K562 (cell line): ENCODE data around the gene SERPINF2. TPM values are rescaled to one million over a fixed set of nuclear protein-coding genes. Genes with fewer than 3 reads are reported as not detected.

ENCODE experiments used
- ATAC-seq: fragments of 200-7000 bp; cut with Tn5 transposase; 3 replicates; pipeline ENCODE4 v1.9.1; 2020; ENCODE audit warnings: moderate library complexity
- BruUV-seq: library from RNA; stranded (reverse); fragments of 400-500 nt; replicated peaks from 2 replicates; lab custom pipeline; 2021; lab: Mats Ljungman, UMichigan
- CTCF ChIA-PET: fragments of 300-600 bp; formaldehyde crosslinking; extraction: SDS; loops from one replicate; lab custom pipeline; 2021; ENCODE audit warnings: low intra/inter-chr PET ratio; lab: Yijun Ruan, JAX
- POLR2A ChIA-PET: fragments of 300-600, 350-650 bp; sonication (Branson Sonifier 250); formaldehyde crosslinking; extraction: SDS; loops from one replicate; lab custom pipeline; 2021; ENCODE audit warnings: antibody characterized with exemption, inconsistent platforms; lab: Yijun Ruan, JAX
- DNase-seq, 4 experiments: peaks; one replicate each; pipeline versions ENCODE4 v3.0.0 to v3.0.0-alpha.2; 2011 to 2018; ENCODE audit warnings: low spot score in 3 of 4, mixed read lengths in 3 of 4; ENCODE audit errors: extremely low read depth in 1 of 4
- FAIRE-seq: peaks from 2 replicates; lab custom pipeline; 2011; peaks lifted over from hg19 to GRCh38; lab: Jason Lieb, UNC
- H2AFZ ChIP-seq: 2 replicates; pipeline ENCODE4 v1.6.0; 2011; ENCODE audit warnings: low read depth, low read length, control low read depth, inconsistent platforms
- H3K27ac ChIP-seq: fragments of 200-600 bp; 3 replicates; pipeline ENCODE4 v1.8.0; 2011; ENCODE audit warnings: low read depth, mild to moderate bottlenecking, control low read depth, inconsistent platforms, low read length, moderate library complexity, mixed read lengths; ENCODE audit errors: extremely low read depth
- H3K27me3 ChIP-seq, 2 experiments: fragments of 300-600 bp in 1 of 2; 2 replicates in 1 of 2; 3 replicates in 1 of 2; pipeline versions ENCODE4 v1.6.0 to v1.8.0; 2011; ENCODE audit warnings: inconsistent platforms in 2 of 2, low read length in 2 of 2, mild to moderate bottlenecking in 1 of 2, mixed read lengths in 1 of 2, moderate library complexity in 1 of 2; ENCODE audit not compliant: control insufficient read depth in 2 of 2, insufficient read depth in 2 of 2
- H3K36me3 ChIP-seq: fragments of 300-600 bp; 3 replicates; pipeline ENCODE4 v1.8.0; 2011; ENCODE audit warnings: mild to moderate bottlenecking, low read length, inconsistent platforms; ENCODE audit not compliant: control insufficient read depth, insufficient read depth
- H3K4me1 ChIP-seq, 2 experiments: fragments of 200-600 bp in 1 of 2; replicated peaks in 1 of 2; 2 replicates in 1 of 2; 3 replicates in 1 of 2; pipeline versions ENCODE4 v1.5.1 to v1.8.0; 2011; ENCODE audit warnings: inconsistent platforms in 2 of 2, low read length in 2 of 2, mild to moderate bottlenecking in 1 of 2, mixed read lengths in 1 of 2, moderate library complexity in 1 of 2; ENCODE audit not compliant: control insufficient read depth in 2 of 2, insufficient read depth in 2 of 2
- H3K4me2 ChIP-seq: 2 replicates; pipeline ENCODE4 v1.6.1; 2011; ENCODE audit warnings: low read length, control low read depth, inconsistent platforms, mixed read lengths; ENCODE audit not compliant: insufficient read depth
- H3K4me3 ChIP-seq: fragments of 200-600 bp; sonication (generic), shearing (Covaris generic); 2 replicates; pipeline ENCODE4 v1.5.1; 2016; ENCODE audit warnings: control low read depth, inconsistent platforms
- H3K79me2 ChIP-seq: fragments of 200-600 bp; 3 replicates; pipeline ENCODE4 v1.8.0; 2011; ENCODE audit warnings: low read length, inconsistent platforms; ENCODE audit not compliant: control insufficient read depth, insufficient read depth
- H3K9ac ChIP-seq, 2 experiments: 2 replicates each; pipeline versions ENCODE4 v1.6.0 to v1.6.1; 2011; ENCODE audit warnings: low read depth in 2 of 2, low read length in 2 of 2, control low read depth in 1 of 2, inconsistent platforms in 1 of 2, mild to moderate bottlenecking in 1 of 2, mixed read lengths in 1 of 2; ENCODE audit not compliant: insufficient read depth in 1 of 2
- H3K9me1 ChIP-seq: one replicate; pipeline ENCODE4 v1.6.0; 2011; ENCODE audit warnings: inconsistent platforms, mild to moderate bottlenecking, low read length, moderate library complexity; ENCODE audit not compliant: control insufficient read depth, insufficient read depth
- H3K9me3 ChIP-seq: replicated peaks from 2 replicates; pipeline ENCODE4 v1.5.1; 2011; ENCODE audit warnings: low read depth, low read length, inconsistent platforms; ENCODE audit not compliant: control insufficient read depth, insufficient read depth
- H4K20me1 ChIP-seq: replicated peaks from 2 replicates; pipeline ENCODE4 v1.6.1; 2011; ENCODE audit warnings: low read length, inconsistent platforms, mixed read lengths; ENCODE audit not compliant: control insufficient read depth, insufficient read depth
- CHD4 ChIP-seq: fragments of 200-600 bp; sonication (generic); IDR thresholded peaks from 3 replicates; pipeline ENCODE4 v1.6.1; 2012; ENCODE audit warnings: low read depth, mild to moderate bottlenecking, mixed read lengths, low read length, inconsistent platforms; ENCODE audit not compliant: insufficient read depth, insufficient replicate concordance, poor library complexity, severe bottlenecking
- ETV6 ChIP-seq, 3 experiments: fragments of 150-350 bp in 1 of 3; sonication (generic) in 1 of 3; formaldehyde crosslinking in 1 of 3; IDR thresholded peaks; 2 replicates each; pipeline versions ENCODE4 v1.6.1 to v1.8.0; 2014 to 2022; ENCODE audit warnings: borderline replicate concordance in 2 of 3, low read depth in 2 of 3, antibody characterized with exemption in 1 of 3, low read length in 1 of 3, mild to moderate bottlenecking in 1 of 3, missing genetic modification reagents in 1 of 3
- KDM1A ChIP-seq, 2 experiments: fragments of 450-650 bp; IDR thresholded peaks; 2 replicates each; pipeline ENCODE4 v1.6.1; 2016; ENCODE audit warnings: mild to moderate bottlenecking in 2 of 2
- KDM4B ChIP-seq, 2 experiments: fragments of 450-650 bp in 1 of 2; sonication (generic) in 1 of 2; IDR thresholded peaks; 2 replicates each; pipeline ENCODE4 v1.6.1; 2016 to 2017; ENCODE audit warnings: borderline replicate concordance in 2 of 2, antibody characterized with exemption in 1 of 2, low read depth in 1 of 2, mild to moderate bottlenecking in 1 of 2
- NR1H2 ChIP-seq: sonication (generic); formaldehyde crosslinking; IDR thresholded peaks from 2 replicates; pipeline ENCODE4 v1.4.0; 2020; ENCODE audit warnings: mild to moderate bottlenecking, missing genetic modification reagents
- PCBP2 ChIP-seq: fragments of 200-400 bp; formaldehyde crosslinking; IDR thresholded peaks from 2 replicates; pipeline ENCODE4 v1.6.1; 2018; ENCODE audit warnings: low read length, low read depth, mild to moderate bottlenecking, moderate library complexity; ENCODE audit not compliant: poor library complexity, severe bottlenecking
- PPARD ChIP-seq: fragments of 250-450 bp; sonication (Bioruptor Pico); IDR thresholded peaks from 2 replicates; pipeline ENCODE4 v1.8.0; 2022; ENCODE audit warnings: inconsistent platforms, mild to moderate bottlenecking, moderate library complexity
- SMARCC2 ChIP-seq: fragments of 450-650 bp; IDR thresholded peaks from 2 replicates; pipeline ENCODE4 v1.6.1; 2017; ENCODE audit warnings: antibody characterized with exemption, moderate library complexity, mild to moderate bottlenecking, low read depth
- TAF1 ChIP-seq: IDR thresholded peaks from 2 replicates; pipeline ENCODE4 v1.6.1; 2011; ENCODE audit warnings: mild to moderate bottlenecking, low read length, moderate library complexity; ENCODE audit not compliant: insufficient read depth, control insufficient read depth, severe bottlenecking; ENCODE audit errors: extremely low read depth
- TARDBP ChIP-seq: fragments of 450-650 bp; IDR thresholded peaks from 2 replicates; pipeline ENCODE4 v1.6.1; 2016
- TCF7L2 ChIP-seq: fragments of 150-350 bp; IDR thresholded peaks from 2 replicates; pipeline ENCODE4 v1.6.1; 2016; ENCODE audit warnings: low read depth, mild to moderate bottlenecking, low read length, moderate library complexity
- ZFP1 ChIP-seq: fragments of 450-650 bp; formaldehyde crosslinking; IDR thresholded peaks from 2 replicates; pipeline ENCODE4 v1.4.0; 2020; ENCODE audit warnings: mild to moderate bottlenecking, mixed read lengths
- ZNF12 ChIP-seq: sonication (generic); formaldehyde crosslinking; IDR thresholded peaks from 2 replicates; pipeline ENCODE4 v1.4.0; 2020; ENCODE audit warnings: mild to moderate bottlenecking, missing genetic modification reagents
- ZNF121 ChIP-seq: sonication (generic); formaldehyde crosslinking; conservative IDR thresholded peaks from 2 replicates; pipeline ENCODE4 v1.8.0; 2022; ENCODE audit warnings: missing genetic modification reagents
- ZNF133 ChIP-seq: fragments of 250-450 bp; sonication (Bioruptor Pico); IDR thresholded peaks from 2 replicates; pipeline ENCODE4 v1.4.0; 2020; ENCODE audit warnings: mild to moderate bottlenecking
- ZNF23 ChIP-seq: fragments of 250-450 bp; sonication (Bioruptor Pico); IDR thresholded peaks from 2 replicates; pipeline ENCODE4 v1.4.0; 2020; ENCODE audit warnings: mild to moderate bottlenecking
- ZNF253 ChIP-seq: fragments of 250-450 bp; sonication (Bioruptor Pico); conservative IDR thresholded peaks from 2 replicates; pipeline ENCODE4 v1.6.1; 2021; ENCODE audit warnings: mild to moderate bottlenecking
- WGBS: fragments of 100-300 bp; shearing (Covaris generic); methylation state at CpG from one replicate; pipeline ENCODE4 v1.1.6; 2016; ENCODE audit warnings: low coverage, mixed read lengths; ENCODE audit not compliant: insufficient coverage; ENCODE audit errors: missing lambda C conversion rate; 5-methylcytosine and 5-hydroxymethylcytosine counted together
- in situ Hi-C: fragments of 300-500 bp; cut with MboI; formaldehyde crosslinking; loops from 4 replicates; pipeline ENCODE4 v1.15.0; 2018; ENCODE audit warnings: inconsistent platforms, mixed read lengths
- intact Hi-C: fragments of 100-400 bp; cut with micrococcal nuclease; formaldehyde crosslinking; loops from 2 replicates; pipeline ENCODE4 v1.14.2; 2022
- polyA plus RNA-seq, 8 experiments: library from polyadenylated mRNA; depleted of rRNA in 4 of 8; stranded (reverse) in 5 of 8; unstranded in 3 of 8; fragments of >200 nt; fragmentation: Nextera tagmentation in 2 of 8; fragmentation: Illumina TruSeq in 1 of 8; extraction: Ambion mirVana in 2 of 8; extraction: Trizol in 1 of 8; gene quantifications; 2 replicates each; pipeline versions ENCODE4 v1.2.1 to v1.2.3, GENCODE V29; 2011 to 2014; ENCODE audit warnings: inconsistent platforms in 1 of 8, missing spikeins in 1 of 8
- total RNA-seq, 7 experiments: library from RNA; depleted of rRNA in 6 of 7; stranded (reverse); fragments of >200 nt in 6 of 7; fragmentation: Illumina TruSeq in 2 of 7; extraction: Trizol in 2 of 7; gene quantifications; 2 replicates each; pipeline versions ENCODE4 v1.2.1 to v1.2.3, GENCODE V29; 2011 to 2021; ENCODE audit warnings: low replicate concordance in 1 of 7
- TF ChIP-seq, protein P1 (sequence below), 3 experiments: fragments of 200-800 bp in 1 of 3; fragments of 250-450 bp in 1 of 3; fragments of 450-650 bp in 1 of 3; sonication (Bioruptor Pico) in 1 of 3; sonication (Bioruptor generic) in 1 of 3; formaldehyde crosslinking in 1 of 3; IDR thresholded peaks; 2 replicates each; pipeline versions ENCODE4 v1.6.1 to v1.8.0; 2016 to 2022; ENCODE audit warnings: mild to moderate bottlenecking in 2 of 3, missing genetic modification characterization in 2 of 3, missing compliant biosample characterization in 1 of 3, moderate library complexity in 1 of 3

The SERPINF2 gene
- total and polyA plus RNA-seq, 9 of the 15 experiments (the other 6 are each of a cell fraction or from before 2014, with no cell fraction given), result 0.22 TPM; not detected in 8

DNA sequence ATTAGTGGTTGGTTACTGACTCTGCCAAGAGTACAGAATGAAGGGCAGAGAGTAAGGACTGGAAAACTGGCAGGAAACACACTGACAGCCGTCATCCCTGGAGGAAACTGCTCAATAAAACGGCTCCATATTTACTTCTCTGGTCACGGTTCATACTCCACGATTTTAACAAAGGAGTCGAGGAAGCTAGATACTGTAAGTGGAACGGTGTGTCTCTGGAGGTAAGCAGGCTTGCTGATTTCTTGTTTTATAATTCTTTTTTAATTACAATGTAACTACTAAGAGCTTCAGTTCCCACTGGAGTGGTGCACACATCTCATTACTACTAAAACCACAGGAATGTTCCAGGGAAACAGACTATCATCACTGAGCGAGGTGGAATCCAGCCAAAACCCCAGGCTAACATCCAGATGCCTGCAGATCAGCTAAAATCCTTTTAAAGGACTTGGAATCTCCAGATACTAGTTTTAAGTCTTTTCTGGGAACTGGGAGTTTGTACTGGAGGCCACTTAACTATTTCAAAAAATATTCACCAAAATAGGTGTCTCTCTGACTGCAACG lies 37.0 kb downstream of the SERPINF2 start:
- Histone ChIP-seq H4K20me1 (no peaks in the 10 kb centered on the region; the same call in 1 of the 2 replicates), H3K9me1 (no peaks in the 10 kb centered on the region), H3K4me3 (no peak overlapping the region), H3K27ac (no peak overlapping the region), H2AFZ (no peak overlapping the region), H3K9ac (no peak overlapping the region), H3K36me3 (peaks cover 70% of the 10 kb centered on the region), H3K79me2 (no peaks in the 10 kb centered on the region), H3K9me3 (no peaks in the 10 kb centered on the region), H3K27me3 (no peaks in the 10 kb centered on the region), H3K4me2 (no peak overlapping the region), H3K4me1 (peaks cover 5 to 8% of the 10 kb centered on the region in 2 experiments; a peak in 4 of 5 replicates)
- intact Hi-C loops, result loop anchor here (5.0 kb wide), 2 partner anchors 57 to 112 kb away; partner anchors contain the start of gene WDR81
- FAIRE-seq, result no peak
- no peak for ATAC-seq
- 78% methylated on average over 8 of the region's 8 CpGs for WGBS
- ChIA-PET POLR2A (interaction anchor here (1.1 kb wide), 1 partner anchor 13 kb away, joined by 3 read pairs; no protein-coding TSS in a partner anchor), CTCF (no interaction called here)
- BruUV-seq, result no TSS peak
- in situ Hi-C loops, result no loop called here
- DNase-seq, result no peak
- TF ChIP-seq, protein P1, sequence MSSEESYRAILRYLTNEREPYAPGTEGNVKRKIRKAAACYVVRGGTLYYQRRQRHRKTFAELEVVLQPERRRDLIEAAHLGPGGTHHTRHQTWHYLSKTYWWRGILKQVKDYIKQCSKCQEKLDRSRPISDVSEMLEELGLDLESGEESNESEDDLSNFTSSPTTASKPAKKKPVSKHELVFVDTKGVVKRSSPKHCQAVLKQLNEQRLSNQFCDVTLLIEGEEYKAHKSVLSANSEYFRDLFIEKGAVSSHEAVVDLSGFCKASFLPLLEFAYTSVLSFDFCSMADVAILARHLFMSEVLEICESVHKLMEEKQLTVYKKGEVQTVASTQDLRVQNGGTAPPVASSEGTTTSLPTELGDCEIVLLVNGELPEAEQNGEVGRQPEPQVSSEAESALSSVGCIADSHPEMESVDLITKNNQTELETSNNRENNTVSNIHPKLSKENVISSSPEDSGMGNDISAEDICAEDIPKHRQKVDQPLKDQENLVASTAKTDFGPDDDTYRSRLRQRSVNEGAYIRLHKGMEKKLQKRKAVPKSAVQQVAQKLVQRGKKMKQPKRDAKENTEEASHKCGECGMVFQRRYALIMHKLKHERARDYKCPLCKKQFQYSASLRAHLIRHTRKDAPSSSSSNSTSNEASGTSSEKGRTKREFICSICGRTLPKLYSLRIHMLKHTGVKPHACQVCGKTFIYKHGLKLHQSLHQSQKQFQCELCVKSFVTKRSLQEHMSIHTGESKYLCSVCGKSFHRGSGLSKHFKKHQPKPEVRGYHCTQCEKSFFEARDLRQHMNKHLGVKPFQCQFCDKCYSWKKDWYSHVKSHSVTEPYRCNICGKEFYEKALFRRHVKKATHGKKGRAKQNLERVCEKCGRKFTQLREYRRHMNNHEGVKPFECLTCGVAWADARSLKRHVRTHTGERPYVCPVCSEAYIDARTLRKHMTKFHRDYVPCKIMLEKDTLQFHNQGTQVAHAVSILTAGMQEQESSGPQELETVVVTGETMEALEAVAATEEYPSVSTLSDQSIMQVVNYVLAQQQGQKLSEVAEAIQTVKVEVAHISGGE (CRISPR knock-in tag; IDR thresholded peaks at IDR 0.05), result no peak
- no peak for TF ChIP-seq ZNF12 (CRISPR knock-in tag)
- no peak for TF ChIP-seq ZNF23 (CRISPR knock-in tag)
- TF ChIP-seq TCF7L2, result no peak
- TF ChIP-seq ZNF253 (CRISPR knock-in tag), result no peak
- TF ChIP-seq ETV6 (IDR thresholded peaks at IDR 0.05; ENCODE audit: borderline replicate concordance in 1 of 2, low read depth in 2 of 2, low read length in 1 of 2), result no peak
- TF ChIP-seq ETV6 (CRISPR knock-in tag; IDR thresholded peaks at IDR 0.05; ENCODE audit: borderline replicate concordance), result no peak
- no peak for TF ChIP-seq ZNF133 (CRISPR knock-in tag)
- TF ChIP-seq NR1H2, result no peak
- TF ChIP-seq KDM1A (IDR thresholded peaks at IDR 0.05), result no peak
- no peak for TF ChIP-seq TAF1
- TF ChIP-seq PPARD (CRISPR knock-in tag), result no peak
- no peak for TF ChIP-seq ZNF121 (CRISPR knock-in tag)
- no peak for TF ChIP-seq ZFP1 (CRISPR knock-in tag)
- TF ChIP-seq KDM4B (IDR thresholded peaks at IDR 0.05; ENCODE audit: borderline replicate concordance in 2 of 2, low read depth in 1 of 2), result no peak
- no peak for TF ChIP-seq PCBP2
- TF ChIP-seq SMARCC2, result no peak
- TF ChIP-seq TARDBP, result no peak
- TF ChIP-seq CHD4, result no peak
